Measurements from ENCODE around the gene PTK6. TPM values are rescaled to one million over a fixed set of nuclear protein-coding genes. Genes with fewer than 3 reads are reported as not detected.

Gene PTK6
- total RNA-seq, 1 donor from 2014 or later: 4.9 TPM

GRCh38 chr20:63492518-63492917 lies 44.7 kb downstream of the PTK6 start:
- ATAC-seq (no peak), DNase-seq (no peak)
- intact Hi-C loops (cut with DNase I): no loop called here
- H3K4me3 ChIP-seq: no peak overlapping the region
- no peaks in the 10 kb centered on the region for H3K9me3 ChIP-seq
- H3K4me1 ChIP-seq: peaks cover 8% of the 10 kb centered on the region
- no peak overlapping the region for H3K27ac ChIP-seq
- no peaks in the 10 kb centered on the region for H3K36me3 ChIP-seq
- H3K27me3 ChIP-seq: peaks cover 45% of the 10 kb centered on the region
- TF ChIP-seq, protein P1, sequence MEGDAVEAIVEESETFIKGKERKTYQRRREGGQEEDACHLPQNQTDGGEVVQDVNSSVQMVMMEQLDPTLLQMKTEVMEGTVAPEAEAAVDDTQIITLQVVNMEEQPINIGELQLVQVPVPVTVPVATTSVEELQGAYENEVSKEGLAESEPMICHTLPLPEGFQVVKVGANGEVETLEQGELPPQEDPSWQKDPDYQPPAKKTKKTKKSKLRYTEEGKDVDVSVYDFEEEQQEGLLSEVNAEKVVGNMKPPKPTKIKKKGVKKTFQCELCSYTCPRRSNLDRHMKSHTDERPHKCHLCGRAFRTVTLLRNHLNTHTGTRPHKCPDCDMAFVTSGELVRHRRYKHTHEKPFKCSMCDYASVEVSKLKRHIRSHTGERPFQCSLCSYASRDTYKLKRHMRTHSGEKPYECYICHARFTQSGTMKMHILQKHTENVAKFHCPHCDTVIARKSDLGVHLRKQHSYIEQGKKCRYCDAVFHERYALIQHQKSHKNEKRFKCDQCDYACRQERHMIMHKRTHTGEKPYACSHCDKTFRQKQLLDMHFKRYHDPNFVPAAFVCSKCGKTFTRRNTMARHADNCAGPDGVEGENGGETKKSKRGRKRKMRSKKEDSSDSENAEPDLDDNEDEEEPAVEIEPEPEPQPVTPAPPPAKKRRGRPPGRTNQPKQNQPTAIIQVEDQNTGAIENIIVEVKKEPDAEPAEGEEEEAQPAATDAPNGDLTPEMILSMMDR (IDR thresholded peaks at IDR 0.05): no peak

- ATAC-seq (no peak), DNase-seq (no peak)
- Histone ChIP-seq H3K27me3 (peaks cover 42% of the 10 kb centered on the region), H3K9me3 (no peaks in the 10 kb centered on the region), H3K27ac (no peak overlapping the region), H3K36me3 (no peaks in the 10 kb centered on the region), H3K4me1 (peaks cover 8% of the 10 kb centered on the region), H3K4me3 (no peak overlapping the region)
- intact Hi-C loops (cut with DNase I): no loop called here
- TF ChIP-seq, protein P1 (IDR thresholded peaks at IDR 0.05): no peak
Measured at GRCh38 chr20:63491635-63492230, 45.4 kb downstream of the PTK6 start.

DNA sequence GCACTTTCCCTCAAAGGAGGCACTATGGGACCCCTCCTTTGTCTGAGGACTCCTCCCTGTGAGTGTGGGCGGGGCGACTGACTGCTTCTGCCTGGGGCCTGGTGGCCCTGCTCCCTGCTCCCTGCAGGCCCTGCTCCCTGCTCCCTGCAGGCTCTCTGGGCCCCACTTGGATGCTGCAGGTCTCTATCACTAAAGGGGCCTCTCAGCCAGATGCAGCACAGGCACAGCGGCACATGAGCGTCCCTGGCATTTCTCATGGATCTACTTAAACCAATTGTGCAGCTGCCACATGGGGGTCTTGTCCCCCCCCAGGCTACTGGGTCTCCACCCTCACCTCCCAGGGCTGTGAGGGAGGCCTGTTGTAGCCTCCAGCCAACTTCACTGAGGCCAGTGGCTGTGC lies 46.1 kb downstream of the PTK6 start:
- Histone ChIP-seq H3K36me3 (no peaks in the 10 kb centered on the region), H3K4me3 (no peak overlapping the region), H3K27ac (no peak overlapping the region), H3K9me3 (no peaks in the 10 kb centered on the region), H3K27me3 (peaks cover 43% of the 10 kb centered on the region), H3K4me1 (peaks cover 3% of the 10 kb centered on the region)
- TF ChIP-seq, protein P1 (IDR thresholded peaks at IDR 0.05): no peak
- no peak for DNase-seq
- ATAC-seq: no peak
- intact Hi-C loops (cut with DNase I): no loop called here

DNA sequence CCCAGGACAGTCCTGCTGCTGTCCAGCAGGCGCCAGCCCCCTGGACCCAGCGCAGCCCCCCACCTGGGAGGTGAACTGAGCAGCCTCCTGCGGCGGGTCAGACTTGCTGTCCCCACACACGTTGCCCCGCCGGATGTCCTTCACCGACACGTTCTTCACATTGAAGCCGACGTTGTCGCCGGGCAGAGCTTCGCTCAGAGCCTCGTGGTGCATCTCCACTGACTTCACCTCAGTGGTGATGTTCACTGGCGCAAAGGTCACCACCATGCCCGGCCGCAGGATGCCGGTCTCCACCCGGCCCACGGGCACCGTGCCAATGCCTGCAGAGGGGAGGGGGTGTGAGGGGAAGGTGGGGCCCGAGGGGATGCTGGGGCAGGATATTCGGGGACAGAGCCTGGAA lies 46.8 kb downstream of the PTK6 start:
- Histone ChIP-seq H3K36me3 (no peaks in the 10 kb centered on the region), H3K4me3 (no peak overlapping the region), H3K9me3 (no peaks in the 10 kb centered on the region), H3K4me1 (no peaks in the 10 kb centered on the region), H3K27ac (no peak overlapping the region), H3K27me3 (peaks cover 47% of the 10 kb centered on the region)
- DNase-seq (no peak), ATAC-seq (no peak)
- intact Hi-C loops (cut with DNase I): no loop called here
- TF ChIP-seq, protein P1 (IDR thresholded peaks at IDR 0.05): no peak

DNA sequence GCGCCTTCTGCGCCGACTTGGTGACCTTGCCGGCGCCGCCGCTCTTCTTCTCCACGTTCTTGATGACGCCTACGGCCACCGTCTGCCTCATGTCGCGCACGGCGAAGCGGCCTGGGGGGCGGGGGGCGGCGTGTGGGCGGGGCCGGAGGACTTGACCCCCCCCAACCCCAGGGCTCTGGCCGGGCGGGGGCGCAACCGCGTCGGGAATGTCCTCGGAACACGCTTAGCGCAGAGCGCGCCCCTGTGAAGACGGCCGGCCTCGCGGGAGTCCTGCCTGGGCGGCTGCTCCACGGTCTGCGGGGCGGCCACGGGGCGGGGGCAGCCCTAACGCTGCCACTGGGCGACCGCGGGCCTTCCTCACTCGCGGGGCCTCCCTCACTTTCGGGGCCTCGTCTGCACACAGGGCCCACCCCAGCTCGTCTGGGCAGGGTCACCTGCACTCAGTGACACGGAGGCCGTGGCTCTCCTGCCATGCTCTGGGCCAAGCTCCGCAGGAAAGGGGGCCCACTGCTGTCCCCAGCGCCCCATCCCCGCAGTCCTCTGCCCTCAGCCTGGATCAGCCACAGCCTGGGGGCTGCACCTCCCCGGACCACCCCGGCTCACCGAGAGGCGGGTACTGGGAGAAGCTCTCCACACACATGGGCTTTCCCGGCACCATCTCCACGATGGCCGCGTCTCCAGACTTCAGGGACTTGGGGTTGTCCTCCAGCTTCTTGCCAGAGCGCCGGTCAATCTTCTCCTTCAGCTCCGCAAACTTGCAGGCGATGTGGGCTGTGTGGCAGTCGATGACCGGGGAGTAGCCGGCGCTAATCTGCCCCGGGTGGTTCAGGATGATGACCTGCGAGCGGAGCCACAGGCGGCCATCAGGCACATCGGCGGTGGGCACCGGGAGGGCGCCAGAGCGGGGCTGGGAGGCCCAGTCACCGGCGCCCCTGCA lies 48.6 kb downstream of the PTK6 start:
- peaks cover 57% of the 10 kb centered on the region for H3K27me3 ChIP-seq
- H3K4me1 ChIP-seq: no peaks in the 10 kb centered on the region
- TF ChIP-seq, protein P1 (IDR thresholded peaks at IDR 0.05): no peak
- H3K27ac ChIP-seq: no peak overlapping the region
- no peak overlapping the region for H3K4me3 ChIP-seq
- intact Hi-C loops (cut with DNase I): no loop called here
- no peak for ATAC-seq
- H3K36me3 ChIP-seq: no peaks in the 10 kb centered on the region
- no peaks in the 10 kb centered on the region for H3K9me3 ChIP-seq
- no peak for DNase-seq

Measured in upper lobe of right lung (tissue), 1 donor.